Body of pancreas (tissue), 4 donors: ENCODE measurements around the gene WDFY4.

Experiments
- POLR2A ChIP-seq, 3 donors: fragments of 450-650 bp; IDR thresholded peaks; one replicate each; pipeline ENCODE4 v1.6.1; 2016; ENCODE audit warnings: antibody characterized with exemption in 3 of 3, mild to moderate bottlenecking in 2 of 3
- TF ChIP-seq, protein P1 (sequence below), 7 experiments: fragments of 450-650 bp in 4 of 7; fragments of 200-600 bp in 3 of 7; sonication (generic) in 3 of 7; IDR thresholded peaks; one replicate each; pipeline ENCODE4 v1.5.1; 2016 to 2019; ENCODE audit warnings: antibody characterized with exemption in 7 of 7

DNA sequence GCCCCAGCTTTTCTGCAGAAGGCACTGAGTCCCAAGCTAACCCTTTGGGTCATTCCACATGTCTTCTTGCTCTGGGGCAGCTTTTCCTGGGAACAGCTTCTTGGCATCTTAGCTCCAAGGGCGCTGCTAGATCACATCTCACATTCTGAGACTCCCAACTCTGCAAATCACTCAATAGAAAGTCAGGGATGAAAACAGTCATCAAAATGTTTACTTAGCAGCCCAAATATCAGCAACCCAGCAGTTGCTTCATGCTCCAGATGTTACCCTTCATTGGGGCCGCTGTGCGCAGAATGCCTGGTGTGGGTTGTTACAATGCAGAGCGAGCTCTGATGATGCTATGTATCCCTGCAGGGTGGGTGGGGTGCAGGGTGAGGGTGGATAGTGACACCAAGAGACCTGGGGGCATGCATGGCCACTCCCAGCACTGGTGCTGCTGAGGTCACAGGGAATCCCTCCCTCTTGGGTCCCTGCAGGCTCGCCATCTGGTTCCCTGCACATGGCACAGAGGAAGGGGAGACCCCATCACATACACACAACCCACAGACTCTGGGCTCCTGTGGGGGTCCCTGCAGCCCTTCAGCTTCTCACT, 19.0 kb downstream of the WDFY4 start:
- TF ChIP-seq, protein P1, sequence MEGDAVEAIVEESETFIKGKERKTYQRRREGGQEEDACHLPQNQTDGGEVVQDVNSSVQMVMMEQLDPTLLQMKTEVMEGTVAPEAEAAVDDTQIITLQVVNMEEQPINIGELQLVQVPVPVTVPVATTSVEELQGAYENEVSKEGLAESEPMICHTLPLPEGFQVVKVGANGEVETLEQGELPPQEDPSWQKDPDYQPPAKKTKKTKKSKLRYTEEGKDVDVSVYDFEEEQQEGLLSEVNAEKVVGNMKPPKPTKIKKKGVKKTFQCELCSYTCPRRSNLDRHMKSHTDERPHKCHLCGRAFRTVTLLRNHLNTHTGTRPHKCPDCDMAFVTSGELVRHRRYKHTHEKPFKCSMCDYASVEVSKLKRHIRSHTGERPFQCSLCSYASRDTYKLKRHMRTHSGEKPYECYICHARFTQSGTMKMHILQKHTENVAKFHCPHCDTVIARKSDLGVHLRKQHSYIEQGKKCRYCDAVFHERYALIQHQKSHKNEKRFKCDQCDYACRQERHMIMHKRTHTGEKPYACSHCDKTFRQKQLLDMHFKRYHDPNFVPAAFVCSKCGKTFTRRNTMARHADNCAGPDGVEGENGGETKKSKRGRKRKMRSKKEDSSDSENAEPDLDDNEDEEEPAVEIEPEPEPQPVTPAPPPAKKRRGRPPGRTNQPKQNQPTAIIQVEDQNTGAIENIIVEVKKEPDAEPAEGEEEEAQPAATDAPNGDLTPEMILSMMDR (IDR thresholded peaks at IDR 0.05) = no peak
- TF ChIP-seq POLR2A (IDR thresholded peaks at IDR 0.05) = no peak
